ENCODE results near the gene TECPR2. TPM values are rescaled to one million over a fixed set of nuclear protein-coding genes. Genes with fewer than 3 reads are reported as not detected.
"Not testable (repeated sequence)": the region's sequence is repeated elsewhere in the genome, so short reads cannot be mapped to it uniquely, and the experiment has no call there.

TECPR2 gene
- total RNA-seq, 1 donor from 2014 or later: 6.4 TPM

DNA sequence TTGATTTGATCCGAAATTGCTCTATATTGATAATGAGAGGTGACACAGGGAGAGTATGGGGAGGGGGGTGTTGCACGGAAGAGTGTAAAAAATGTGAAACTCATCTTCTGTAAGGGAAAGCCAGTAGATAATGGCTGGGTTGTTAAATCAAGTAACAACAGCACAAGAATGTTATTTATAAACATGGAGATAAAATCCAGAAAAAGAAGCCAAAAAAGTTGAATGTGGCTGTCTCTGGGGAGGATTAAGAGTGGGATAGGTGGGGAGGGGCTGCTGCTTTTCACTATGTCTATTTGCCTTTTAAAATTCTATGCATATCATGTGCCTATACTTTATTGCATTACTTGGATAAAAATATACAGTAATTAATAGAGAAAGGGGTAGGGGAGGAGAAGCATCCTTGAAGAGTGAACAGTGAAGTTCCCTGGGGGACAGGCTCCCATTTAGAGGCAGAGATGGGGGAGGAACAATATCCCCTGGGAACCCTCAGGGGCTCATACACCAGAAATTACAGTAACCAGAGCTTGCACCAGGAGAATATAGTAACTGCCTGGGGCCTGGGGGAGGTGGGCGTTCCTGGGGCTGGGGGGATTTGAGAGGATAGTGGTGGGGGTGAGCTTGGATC lies 186.0 kb downstream of the TECPR2 start:
- H3K9me3 Mint-ChIP-seq: no peaks in the 10 kb centered on the region
- H3K36me3 Mint-ChIP-seq (ENCODE audit: low read depth): no peaks in the 10 kb centered on the region
- no peak for DNase-seq
- no peak overlapping the region for H3K27ac Mint-ChIP-seq
- intact Hi-C loops (cut with micrococcal nuclease): no loop called here
- no peak overlapping the region for H3K4me3 Mint-ChIP-seq
- peaks cover 3% of the 10 kb centered on the region for H3K4me1 Mint-ChIP-seq
- peaks cover 37% of the 10 kb centered on the region for H3K27me3 Mint-ChIP-seq

DNA sequence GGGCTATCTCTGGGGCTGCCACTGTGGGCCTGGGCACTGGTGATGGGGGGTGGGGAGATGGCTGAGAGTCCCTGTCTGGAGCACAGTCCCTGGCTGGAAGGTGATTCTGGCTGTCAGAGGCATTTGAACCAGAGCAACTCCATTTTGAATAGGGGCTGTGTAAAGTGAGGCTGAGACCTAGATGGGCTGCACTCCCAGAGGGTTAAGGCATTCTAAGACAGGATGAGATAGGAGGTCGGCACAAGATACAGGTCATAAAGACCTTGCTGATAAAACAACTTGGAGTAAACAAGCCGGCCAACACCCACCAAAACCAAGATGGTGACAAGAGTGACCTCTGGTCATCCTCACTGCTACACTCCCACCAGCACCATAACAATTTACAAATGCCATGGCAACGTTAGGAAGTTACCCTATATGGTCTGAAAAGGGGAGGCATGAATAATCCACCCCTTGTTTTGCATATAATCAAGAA lies 188.2 kb downstream of the TECPR2 start:
- H3K27ac Mint-ChIP-seq, H3K4me3 Mint-ChIP-seq: not testable (repeated sequence)

More for the DNA sequence above, 188.2 kb downstream of the TECPR2 start:
- H3K9me3 Mint-ChIP-seq; DNase-seq; H3K4me1 Mint-ChIP-seq; H3K36me3 Mint-ChIP-seq (ENCODE audit: low read depth); intact Hi-C loops (cut with micrococcal nuclease): not testable (repeated sequence)
- H3K27me3 Mint-ChIP-seq: peaks cover 23% of the 10 kb centered on the region

Other genes with a start within 250 kb of the TECPR2 start
- 30.4 and 31.0 TPM in 2 replicates for gene WDR20, start 223.0 kb upstream of the TECPR2 start, total RNA-seq
- gene MOK, start 57.8 kb upstream of the TECPR2 start, total RNA-seq: 6.9 and 7.6 TPM in 2 replicates
- gene ZNF839, start 43.2 kb upstream of the TECPR2 start, total RNA-seq: 18.3 and 20.9 TPM in 2 replicates
- gene CINP, start 51 bp upstream of the TECPR2 start, total RNA-seq: 43.7 and 46.2 TPM in 2 replicates
- gene ANKRD9, start 146.8 kb downstream of the TECPR2 start, total RNA-seq: 14.6 and 16.5 TPM in 2 replicates
- gene RCOR1, start 229.7 kb downstream of the TECPR2 start, total RNA-seq: 21.8 and 24.0 TPM in 2 replicates

Measured in activated CD4-positive, alpha-beta T cell treated with anti-CD3 and anti-CD28 coated beads, Interleukin-2, amount 10 ng/mL, durations not matched to agents 24 days and 14 days (primary cell).